Stimulated activated CD4-positive, alpha-beta T cell treated with anti-CD3 and anti-CD28 coated beads, Interleukin-2, amount 100 ng/mL, for 24 hours (primary cell): Measurements from ENCODE around the gene KIFBP.
"Not testable (repeated sequence)": the region's sequence is repeated elsewhere in the genome, so short reads cannot be mapped to it uniquely, and the experiment has no call there.

Source experiments
- DNase-seq, 2 donors: peaks; one replicate each; pipeline ENCODE4 v3.0.0-alpha.2; 2020

KIFBP gene

DNA sequence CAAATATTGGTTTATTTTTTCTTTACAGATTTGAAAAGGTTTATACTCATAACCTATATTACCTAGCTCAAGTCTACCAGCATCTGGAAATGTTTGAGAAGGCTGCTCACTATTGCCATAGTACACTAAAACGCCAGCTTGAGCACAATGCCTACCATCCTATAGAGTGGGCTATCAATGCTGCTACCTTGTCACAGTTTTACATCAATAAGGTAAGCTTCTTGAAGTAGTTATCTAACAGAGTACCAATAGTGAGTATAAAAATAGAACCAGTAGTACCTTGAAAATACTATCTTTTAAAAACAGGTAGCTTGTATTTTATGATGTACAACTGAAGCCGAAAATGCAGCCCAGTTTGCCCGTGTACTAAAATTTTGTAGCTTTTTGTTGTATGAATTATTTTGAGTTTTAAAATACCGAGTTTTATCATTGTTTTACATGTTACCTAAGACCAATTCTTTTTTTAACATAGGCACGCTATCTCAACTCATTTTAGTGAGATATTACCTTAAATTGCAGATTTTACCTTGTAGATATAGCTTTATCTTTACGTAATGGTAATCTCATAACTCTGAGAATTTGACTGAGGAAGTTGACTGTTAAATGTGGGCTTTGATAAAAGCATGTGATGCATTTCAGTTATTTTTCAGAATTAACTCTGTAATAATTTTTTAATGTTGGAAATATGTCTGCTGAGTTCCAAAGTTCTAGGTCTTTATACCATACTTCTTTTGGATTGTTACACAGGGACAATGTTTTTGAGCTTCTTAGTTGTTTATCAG is 17.3 kb downstream of the KIFBP start:
- DNase-seq, result no peak

DNA sequence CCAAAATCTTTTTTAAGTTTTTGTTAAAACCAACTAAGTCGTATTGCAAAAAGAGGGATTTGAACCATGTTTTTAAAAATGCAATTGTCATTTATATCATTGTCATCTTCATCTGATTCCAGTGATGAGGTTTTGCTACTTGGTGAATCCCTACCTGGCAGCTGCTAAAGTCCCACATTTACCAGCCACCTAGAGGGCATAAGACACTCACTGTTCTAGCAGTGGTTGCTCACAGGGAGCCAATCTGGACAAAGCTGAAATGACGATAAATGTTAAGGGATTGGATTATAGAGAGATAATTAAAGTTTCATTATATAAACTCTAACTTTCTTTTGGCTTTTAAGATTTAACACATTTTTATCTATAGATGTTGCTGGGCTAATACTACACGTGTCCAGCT is 18.7 kb downstream of the KIFBP start:
- DNase-seq, result no peak

DNA sequence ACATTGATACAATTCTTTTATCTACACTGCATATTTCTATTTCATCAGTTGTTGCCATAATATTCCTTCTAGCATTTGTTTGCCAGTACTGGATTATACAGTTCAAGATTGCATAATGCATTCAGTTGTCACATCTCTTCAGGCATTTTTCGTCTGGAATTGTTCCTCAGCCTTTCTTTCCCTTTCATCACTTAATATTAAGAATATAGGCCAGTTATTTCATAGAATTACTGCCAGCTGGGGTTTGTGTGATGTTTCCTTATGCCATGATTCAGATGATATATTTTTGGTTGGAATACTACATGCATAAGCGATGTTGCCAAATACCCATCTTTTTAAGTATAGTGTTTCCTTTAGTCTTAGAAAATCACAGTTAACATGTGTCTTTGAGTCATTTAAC is 20.8 kb downstream of the KIFBP start:
- no peak for DNase-seq

DNA sequence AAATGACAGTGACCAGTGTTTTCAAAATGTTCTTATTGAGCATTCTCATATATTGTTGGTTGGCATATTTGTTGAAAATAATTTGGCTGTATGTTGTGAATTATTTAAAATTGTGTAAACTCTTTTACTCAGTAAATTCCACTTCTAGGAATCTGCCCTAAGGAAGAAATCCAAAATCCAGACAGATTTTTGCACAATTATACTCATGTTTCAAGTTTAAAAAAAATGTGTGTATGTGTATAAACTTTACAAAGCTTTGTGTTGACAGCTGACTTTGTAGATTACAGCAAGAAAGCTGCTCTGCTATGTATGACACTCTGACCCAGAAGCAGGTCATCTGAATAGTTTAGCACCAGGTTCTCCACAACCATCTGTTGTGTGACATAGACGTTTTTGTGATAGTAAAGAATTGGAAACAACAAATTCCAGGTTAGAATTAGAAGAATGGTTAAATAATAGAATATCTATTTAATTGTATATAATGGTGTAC is 21.6 kb downstream of the KIFBP start:
- DNase-seq, result no peak

DNA sequence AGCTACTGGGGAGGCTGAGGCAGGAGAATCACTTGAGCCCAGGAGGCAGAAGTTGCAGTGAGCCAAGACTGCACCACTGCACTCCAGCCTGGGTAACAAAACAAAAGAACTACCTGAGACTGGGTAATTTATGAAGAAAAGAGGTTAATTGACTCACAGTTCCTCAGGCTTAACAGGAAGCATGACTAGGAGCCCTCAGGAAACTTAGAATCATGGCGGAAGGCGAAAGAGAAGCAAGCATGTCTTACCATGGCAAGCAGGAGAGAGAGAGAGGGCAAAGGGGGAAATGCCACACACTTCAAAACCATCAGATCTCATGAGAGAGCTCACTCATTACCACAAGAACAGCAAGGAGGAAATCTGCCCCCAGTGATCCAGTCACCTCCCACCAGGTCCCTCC is 24.2 kb downstream of the KIFBP start:
- not testable (repeated sequence) for DNase-seq

DNA sequence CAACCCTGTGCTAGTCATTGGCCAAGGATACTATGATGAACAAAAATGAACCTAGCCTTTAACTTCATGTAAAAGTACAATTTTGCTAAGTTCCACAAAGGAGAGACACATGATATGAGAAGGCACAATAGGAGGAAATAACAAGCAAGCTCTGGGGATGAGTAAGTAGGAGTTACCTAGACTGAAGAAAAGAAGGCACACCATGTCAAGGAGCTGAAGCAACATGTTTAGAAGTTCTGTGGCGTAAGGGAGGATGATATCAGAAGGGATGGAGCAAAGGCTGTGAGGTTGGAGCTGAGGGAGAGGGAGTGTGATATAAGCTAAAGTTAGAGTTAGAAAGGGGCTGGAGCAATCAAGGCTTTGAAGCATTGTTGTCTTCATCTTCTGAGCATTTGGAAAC is 25.6 kb downstream of the KIFBP start:
- DNase-seq, result no peak

DNA sequence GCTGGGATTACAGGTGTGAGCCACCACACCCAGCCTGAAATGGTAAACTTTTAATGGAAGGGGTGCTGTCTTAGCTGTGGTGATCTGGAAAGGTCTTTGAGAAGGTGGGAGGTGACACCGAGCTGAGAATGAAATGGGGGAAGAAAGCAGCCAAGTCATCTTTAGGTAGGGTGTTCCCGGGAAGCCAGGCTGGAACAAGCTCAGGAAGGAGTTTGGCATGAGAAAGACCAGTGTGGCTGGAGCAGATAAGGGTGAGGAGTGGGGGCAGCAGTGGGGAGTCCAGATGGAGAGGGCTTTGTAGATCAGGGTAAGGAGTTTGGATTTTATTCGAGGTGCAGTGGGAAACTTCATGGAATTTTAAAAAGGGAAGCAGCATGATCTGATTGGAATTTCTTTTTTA is 30.0 kb downstream of the KIFBP start:
- DNase-seq, result no peak

DNA sequence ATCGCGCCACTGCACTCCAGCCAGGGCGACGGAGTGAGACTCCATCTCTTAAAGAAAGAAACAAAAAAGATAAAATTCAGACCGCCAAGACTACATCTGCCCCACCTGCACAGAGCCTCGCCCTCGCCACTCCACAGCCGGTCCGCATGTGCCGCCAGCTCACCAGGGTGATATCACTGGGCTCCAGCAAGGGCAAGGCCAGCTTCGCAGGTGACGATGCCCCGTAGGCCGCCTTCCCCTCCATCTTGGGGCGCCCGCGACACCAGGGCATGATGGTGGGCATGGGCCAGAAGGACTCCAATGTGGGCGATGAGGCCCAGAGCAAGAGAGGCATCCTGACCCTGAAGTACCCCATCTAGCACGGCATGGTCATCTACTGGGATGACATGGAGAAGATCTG is 34.0 kb downstream of the KIFBP start:
- no peak for DNase-seq

DNA sequence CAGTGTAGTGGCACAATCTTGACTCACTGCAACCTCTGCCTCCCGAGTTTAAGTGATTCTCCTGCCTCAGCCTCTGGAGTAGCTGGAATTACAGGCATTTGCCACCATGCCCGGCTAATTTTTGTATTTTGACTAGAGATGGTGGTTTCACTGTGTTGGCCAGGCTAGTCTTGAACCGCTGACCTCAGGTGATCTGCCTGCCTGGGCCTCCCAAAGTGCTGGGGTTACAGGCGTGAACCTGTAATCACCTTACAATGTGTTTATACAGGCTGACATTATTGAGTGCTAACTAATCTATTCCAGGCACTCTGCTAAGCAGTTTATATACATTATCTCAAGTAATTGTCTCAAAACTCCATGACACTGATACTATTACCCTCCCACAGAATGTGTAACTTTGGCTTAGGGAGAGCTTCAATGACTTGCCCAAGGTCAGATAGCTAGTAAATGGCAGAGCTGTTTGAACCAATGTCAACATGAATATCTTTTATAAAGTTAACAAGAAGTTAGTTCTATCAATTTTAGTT is 36.8 kb downstream of the KIFBP start:
- no peak for DNase-seq

DNA sequence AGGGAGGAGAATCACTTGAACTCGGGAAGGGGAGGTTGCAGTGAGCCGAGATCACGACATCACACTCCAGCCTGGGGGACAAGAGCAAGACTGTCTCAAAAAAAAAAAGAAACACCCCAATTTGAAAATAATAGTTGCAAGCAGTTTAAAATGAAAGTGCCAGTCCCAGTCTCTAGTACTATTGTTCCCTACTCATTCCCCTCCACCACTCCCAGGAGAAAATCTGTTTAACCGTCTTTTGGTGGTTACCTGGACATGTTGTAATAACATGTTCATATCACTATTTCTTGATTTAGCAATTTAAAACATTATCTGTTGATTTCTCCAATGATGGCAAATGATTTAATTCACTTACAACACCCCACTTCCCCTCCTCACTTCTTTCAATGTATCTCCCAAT is 44.7 kb downstream of the KIFBP start:
- no peak for DNase-seq

DNA sequence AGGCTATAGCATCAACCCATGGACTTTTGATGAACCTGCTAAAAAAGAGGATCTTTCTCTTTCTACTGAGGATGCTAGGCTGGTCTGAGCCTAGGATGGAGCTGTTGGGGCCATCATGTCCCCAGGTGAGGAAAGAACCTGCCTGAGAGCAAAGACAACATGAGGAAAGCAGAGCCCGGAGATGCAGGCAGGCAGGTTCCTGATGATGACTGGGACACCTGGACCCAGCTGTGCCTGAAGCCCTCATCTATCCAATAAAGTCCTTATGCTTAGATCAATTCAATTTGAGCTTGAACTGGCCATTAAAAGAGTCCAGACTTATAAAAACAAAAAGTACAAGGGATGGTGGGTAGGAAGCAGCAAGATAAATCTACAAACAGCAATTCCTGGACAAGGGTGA is 48.9 kb downstream of the KIFBP start:
- no peak for DNase-seq

DNA sequence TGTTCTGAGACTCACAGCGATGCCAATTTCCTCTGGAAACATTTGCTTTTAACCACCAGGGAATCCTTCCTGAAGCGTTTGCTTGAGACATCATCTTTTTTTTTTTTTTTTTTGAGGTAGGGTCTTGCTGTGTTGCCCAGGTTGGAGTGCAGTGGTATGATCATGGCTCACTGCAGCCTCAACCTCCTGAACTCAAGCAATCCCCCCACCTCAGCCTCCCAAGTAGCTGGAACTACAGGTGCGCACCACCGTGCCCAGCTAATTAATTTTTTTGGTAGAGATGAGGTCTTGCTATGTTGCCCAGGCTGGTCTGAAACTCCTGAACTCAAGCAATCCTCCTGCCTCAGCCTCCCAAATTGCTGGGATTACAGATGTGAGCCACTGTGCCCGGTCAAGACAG is 52.3 kb downstream of the KIFBP start:
- not testable (repeated sequence) for DNase-seq

DNA sequence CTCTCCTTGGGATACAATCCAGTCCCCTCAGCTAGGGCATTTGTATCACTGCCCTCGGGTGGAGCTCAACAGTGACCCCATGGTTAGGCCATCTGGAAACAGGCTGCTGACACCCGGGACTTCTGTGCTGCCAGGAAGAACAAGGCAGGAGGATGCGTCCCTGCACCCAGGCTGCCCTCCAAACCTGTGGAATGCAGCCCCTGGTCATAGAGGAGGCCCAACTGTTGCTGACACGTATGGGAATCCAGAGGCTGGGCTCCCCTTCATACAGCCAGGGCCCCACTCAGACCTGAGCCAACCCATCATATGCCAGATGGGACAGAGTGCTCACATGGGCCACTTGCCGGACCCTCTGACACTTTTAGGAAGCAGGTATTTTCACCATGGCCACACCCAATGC is 53.8 kb downstream of the KIFBP start:
- DNase-seq, result no peak

DNA sequence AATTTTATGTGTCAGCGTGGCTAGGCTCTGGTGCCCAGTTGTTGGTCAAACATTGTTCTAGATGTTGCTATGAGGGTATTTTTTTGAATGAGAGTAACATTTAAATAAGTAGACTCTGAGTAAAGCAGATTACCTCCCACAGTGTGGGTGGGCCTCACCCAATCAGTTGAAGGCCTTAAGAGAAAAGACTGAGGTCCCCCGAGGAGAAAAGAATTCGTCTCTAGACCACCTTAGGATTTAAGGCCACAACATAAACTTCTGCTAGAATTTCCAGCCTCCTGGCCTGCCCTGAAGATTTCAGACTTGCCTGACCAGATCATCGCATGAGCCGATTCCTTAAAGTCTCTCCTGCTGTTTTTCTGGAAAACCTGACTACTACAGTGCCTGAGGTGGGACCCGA is 54.2 kb downstream of the KIFBP start:
- no peak for DNase-seq

DNA sequence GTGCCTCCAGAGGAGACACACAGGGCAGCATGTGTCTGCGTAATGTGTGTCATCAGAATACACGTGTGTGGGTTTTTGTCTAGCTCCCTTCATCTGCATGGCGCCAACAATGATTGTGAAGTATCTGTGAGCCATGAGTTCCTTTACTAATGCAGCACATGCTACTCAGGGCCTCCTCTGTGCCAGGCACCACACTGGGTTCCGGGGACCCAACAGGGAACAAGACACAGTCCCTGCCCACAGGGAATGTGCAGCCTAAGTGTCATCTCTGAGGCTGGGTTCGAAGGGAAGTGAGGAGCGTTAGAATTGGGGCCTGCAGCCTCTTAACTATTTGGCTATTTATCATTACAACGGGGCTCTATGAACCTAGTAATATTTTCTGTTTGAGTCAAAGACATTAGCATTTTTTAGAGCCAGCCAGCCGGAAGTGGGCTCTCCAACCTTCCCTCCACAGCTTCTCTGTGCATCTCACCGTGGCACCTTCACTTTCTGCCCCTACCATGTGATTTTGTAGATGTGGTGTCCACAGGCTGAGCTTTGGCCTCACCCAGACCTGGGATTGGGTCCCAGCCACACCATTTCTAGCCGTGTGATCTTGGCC is 55.4 kb downstream of the KIFBP start:
- DNase-seq, result peak in 1 of 2 donors; percentile 39

DNA sequence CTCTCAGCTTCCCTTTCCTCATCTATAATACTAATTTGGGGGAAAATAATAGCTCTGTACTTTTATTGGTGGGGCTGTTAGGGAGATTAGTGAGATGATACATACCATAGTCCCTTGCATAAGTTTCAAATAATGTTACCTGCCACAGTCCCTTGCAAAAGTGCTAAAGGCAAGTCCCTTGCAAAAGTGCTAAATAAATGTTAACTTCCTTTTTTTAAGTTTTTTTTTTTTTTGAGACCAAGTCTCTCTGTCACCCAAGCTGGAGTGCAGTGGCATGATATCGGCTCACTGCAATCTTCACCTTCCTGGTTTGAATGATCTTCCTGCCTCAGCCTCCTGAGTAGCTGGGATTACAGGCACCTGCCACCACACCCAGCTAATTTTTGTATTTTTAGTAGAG is 55.9 kb downstream of the KIFBP start:
- no peak for DNase-seq

DNA sequence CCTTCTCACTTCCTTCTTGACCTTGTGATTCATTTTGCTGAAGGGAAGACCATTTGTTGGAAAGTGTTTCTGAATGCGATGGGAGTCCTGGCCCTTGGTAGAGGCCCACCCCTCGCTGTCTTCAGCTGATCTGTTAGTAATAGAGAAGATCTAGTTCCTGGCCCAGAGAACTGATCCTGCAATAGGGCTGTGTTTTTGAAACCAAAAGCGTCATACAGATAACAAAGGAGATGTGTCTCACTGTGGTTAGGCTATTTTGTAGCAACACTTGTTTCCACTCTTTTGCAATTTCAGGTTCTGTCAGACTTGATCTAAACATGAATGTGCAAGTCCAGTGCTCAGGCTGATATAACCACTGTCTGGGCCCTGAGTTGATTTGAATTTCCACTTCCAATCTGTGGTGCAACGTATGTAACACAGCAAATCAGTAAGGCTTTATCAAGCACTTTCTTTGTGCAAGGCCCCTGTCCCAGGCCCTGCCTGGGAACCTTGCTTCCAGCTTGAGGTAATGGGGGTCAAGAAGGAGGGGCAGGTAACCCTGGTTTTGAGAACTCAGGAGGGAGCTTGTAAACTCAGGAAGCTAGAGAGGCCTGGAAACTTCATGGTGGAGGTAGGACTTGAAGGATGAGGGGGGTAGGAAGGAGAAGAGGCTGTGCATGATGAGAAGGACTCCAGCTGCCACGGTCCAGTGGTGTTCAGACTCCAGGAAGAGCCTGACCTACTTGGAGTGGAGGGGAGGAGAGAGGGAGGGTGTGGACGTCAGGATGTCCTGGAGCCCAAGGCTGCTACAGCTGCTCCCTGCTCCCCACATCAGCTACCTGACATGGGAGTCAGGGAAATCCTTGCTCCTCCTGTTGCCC is 57.1 kb downstream of the KIFBP start:
- DNase-seq, result no peak

DNA sequence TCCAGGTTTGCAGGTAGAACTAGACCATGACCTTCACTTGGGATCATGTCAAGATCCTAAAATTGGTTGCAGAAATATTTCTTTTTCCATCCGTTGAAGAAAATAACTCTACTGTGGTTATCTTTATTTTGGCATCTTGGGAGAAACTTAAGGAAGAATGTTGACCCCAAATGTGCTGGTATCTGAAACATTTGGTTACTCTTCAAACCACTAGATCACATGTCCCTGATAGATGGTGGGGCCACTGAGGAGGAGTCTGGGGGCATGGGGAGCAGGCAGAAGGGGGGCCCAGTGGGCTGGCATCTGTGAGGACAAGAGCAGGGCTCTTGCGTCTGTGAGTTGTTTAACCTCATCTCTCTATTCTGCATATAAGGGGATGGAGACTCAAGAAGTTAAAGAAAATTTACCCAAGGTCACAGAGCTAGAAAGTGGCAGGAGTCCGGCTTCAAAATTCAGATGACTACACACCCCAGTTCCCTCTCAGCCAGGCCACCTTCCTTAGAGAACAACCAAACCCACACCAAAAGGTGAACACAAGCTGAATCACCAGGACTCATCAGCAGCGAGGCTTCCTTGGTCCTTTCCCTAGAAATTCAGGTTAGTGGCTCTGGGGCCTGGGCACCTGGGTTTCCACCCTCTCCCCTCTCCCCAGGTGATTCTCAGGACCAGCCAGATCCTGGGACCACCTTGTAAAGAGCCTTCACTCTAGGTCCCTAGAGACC is 58.7 kb downstream of the KIFBP start:
- no peak for DNase-seq

DNA sequence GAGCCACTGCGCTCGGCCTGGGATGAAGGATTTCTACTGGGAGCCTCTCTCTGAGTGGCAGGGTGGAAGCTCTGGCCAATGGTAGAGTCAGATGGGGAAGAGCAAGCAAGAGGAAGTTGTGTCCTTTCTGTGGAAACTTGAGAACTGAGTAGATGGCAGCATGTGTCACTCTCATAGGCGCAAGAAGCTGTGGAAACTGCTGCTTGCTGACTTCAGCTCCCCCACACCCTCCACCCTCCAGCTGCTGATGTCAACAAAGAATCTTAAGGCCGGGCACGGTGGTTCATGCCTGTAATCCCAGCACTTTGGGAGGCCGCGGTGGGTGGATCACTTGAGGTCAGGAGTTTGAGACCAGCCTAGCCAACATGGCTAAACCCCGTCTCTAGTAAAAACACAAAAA is 59.5 kb downstream of the KIFBP start:
- DNase-seq, result peak in 1 of 2 donors; percentile 58

DNA sequence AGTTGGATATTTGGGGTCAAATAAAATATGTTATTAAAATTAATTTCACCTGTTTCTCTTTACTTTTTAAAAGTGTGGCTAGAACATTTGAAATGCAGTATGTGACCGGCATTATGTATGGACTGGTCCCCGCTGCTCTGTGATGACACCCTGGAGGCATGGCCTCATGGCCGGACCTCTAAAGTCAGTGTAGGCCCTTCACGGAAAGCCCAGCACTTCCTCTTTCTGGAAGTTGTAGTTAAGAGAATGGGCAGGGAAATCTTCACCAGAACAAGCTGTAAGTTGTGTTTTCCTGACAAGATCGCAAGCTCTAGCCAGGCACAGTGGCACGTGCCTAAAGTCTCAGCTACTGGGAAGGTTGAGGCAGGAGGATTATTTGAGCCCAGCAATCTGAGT is 61.0 kb downstream of the KIFBP start:
- DNase-seq, result no peak

DNA sequence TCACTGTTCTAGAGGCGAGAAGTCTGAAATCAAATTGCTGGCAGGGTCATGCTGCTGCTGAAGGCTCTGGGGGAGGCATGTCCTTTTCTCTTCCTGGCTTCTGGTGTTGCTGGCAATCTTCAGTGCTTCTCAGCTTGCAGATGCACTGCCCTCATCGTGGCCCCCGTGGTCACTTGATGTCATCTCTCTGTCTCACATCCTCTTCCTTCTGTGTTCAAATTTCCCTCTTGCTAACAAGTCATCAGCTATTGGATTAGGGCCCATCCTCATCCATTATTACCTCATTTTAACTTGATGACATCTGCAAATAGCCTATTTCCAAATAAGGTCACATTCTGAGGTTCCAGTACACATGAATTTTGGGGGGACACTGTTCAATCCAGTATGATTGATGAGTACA is 62.7 kb downstream of the KIFBP start:
- no peak for DNase-seq

DNA sequence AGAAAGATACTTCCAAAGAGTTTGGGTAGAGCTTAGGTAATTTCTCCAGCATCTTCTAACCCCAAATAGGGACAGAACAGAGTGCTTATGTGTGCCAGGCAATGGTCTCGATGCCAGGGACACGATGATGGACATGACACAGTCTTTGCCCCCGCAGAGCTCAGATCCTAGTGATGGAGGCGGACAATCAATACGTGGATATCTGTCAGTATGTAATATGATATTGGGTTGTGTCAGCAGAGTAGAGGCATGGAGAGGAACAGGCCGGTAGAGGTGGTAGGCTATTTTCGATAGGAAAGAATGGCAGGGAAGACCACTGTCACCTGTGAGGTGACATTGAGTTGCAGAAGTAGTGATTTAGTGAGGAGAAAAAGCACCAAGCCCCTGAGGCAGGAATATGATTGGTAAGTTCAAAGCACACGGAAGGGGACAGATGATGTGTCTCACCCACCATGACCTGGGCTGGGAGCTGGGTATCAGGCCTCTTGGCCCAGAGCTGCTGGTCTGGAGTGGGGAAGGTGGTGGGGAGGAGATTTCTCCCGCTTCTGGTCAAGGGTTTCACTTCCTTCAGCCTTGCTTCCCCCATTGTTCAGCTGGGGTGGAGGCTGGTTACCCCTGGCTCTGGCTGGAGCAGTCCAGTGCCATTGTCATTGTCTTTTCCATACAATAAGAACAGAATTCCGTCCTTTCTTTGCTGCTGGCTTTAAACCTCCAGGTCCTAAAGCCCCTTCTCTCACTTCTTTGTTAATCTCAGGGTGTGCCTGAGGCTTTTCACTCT is 63.3 kb downstream of the KIFBP start:
- DNase-seq, result no peak
